ENCODE data around the gene APOF.
"Not testable (repeated sequence)": the region's sequence is repeated elsewhere in the genome, so short reads cannot be mapped to it uniquely, and the experiment has no call there.

APOF gene

DNA sequence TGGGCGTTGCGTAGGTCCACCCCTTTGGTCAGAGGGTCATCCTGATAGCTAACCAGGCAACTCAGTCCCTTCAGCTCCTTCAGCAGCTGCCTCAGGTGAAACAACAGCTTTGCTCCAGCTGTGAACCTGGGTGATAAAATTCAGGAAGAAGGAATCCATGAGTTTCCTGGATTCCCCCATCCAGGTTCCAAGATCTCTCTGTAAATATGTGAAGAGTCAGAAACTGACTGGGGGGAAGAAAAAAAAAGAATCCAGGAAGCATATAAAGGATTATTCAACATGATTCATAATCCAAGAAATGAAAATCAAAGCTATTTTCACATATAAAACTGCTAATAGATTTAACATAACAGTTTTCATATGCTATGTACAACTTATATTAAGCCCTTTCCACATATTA, 11.3 kb downstream of the APOF start:
- no peaks in the 10 kb centered on the region for H3K9me3 ChIP-seq
- DNase-seq, result no peak
- no peak overlapping the region for H3K4me3 ChIP-seq
- peaks cover 88 to 98% (median 94%) of the 10 kb centered on the region in 3 donors for H3K36me3 ChIP-seq
- H3K4me1 ChIP-seq, result no peaks in the 10 kb centered on the region
- intact Hi-C loops (cut with DNase I; ENCODE audit: low total_unique reads), result no loop called here
- H3K27me3 ChIP-seq, result no peaks in the 10 kb centered on the region
- TF ChIP-seq, protein P1, sequence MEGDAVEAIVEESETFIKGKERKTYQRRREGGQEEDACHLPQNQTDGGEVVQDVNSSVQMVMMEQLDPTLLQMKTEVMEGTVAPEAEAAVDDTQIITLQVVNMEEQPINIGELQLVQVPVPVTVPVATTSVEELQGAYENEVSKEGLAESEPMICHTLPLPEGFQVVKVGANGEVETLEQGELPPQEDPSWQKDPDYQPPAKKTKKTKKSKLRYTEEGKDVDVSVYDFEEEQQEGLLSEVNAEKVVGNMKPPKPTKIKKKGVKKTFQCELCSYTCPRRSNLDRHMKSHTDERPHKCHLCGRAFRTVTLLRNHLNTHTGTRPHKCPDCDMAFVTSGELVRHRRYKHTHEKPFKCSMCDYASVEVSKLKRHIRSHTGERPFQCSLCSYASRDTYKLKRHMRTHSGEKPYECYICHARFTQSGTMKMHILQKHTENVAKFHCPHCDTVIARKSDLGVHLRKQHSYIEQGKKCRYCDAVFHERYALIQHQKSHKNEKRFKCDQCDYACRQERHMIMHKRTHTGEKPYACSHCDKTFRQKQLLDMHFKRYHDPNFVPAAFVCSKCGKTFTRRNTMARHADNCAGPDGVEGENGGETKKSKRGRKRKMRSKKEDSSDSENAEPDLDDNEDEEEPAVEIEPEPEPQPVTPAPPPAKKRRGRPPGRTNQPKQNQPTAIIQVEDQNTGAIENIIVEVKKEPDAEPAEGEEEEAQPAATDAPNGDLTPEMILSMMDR (IDR thresholded peaks at IDR 0.05), result no peak
- H3K27ac ChIP-seq, result no peak overlapping the region

DNA sequence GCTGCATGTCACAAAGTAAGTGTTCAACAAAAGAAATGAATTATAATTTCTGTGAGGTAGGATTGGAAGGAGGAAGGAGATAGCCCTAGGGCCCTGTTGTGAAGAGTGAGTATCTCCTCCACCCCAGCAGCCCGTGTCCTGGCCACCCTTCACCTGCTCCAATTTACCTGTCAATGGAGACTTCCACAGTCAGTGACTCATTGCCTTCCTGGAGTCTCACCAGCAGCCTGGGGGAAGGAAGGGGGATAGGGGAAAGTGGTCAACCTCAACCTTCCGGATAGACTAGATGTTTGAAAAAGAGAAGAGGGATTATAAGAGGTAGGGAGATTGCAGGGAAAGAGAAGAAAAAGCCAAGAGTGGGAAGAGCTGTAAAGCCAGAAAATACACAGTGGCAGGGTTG, 12.0 kb downstream of the APOF start:
- Histone ChIP-seq H3K27ac (no peak overlapping the region), H3K9me3 (no peaks in the 10 kb centered on the region), H3K4me3 (no peak overlapping the region), H3K4me1 (no peaks in the 10 kb centered on the region), H3K27me3 (no peaks in the 10 kb centered on the region), H3K36me3 (peaks cover 88 to 98% (median 94%) of the 10 kb centered on the region in 3 donors)
- TF ChIP-seq, protein P1 (IDR thresholded peaks at IDR 0.05), result no peak
- intact Hi-C loops (cut with DNase I; ENCODE audit: low total_unique reads), result no loop called here
- no peak for DNase-seq

DNA sequence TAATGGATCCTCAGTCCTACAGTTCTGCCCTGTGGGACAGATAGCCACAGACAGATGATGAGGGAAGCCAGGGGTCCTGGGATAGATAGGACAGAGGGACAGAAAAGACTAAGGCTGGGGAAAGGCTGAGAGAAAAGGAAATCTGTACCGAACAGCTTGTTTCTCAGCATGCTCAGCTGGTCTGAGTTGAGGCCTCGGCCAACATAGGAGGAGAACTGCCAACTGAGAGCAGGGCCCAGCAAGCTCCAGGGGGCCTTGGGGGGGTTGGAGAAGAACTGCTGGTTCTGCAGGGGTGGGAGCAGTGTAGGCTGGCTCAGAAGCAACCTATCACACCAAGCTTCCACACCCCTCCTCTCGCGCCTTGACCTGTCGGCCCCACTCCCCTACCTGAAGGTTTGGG, 13.9 kb downstream of the APOF start:
- intact Hi-C loops (cut with DNase I; ENCODE audit: low total_unique reads), result no loop called here
- Histone ChIP-seq H3K27me3 (no peaks in the 10 kb centered on the region), H3K4me1 (no peaks in the 10 kb centered on the region), H3K9me3 (no peaks in the 10 kb centered on the region), H3K4me3 (no peak overlapping the region), H3K27ac (no peak overlapping the region), H3K36me3 (peaks cover 77 to 98% (median 88%) of the 10 kb centered on the region in 3 donors)
- TF ChIP-seq, protein P1 (IDR thresholded peaks at IDR 0.05), result no peak
- DNase-seq, result no peak

DNA sequence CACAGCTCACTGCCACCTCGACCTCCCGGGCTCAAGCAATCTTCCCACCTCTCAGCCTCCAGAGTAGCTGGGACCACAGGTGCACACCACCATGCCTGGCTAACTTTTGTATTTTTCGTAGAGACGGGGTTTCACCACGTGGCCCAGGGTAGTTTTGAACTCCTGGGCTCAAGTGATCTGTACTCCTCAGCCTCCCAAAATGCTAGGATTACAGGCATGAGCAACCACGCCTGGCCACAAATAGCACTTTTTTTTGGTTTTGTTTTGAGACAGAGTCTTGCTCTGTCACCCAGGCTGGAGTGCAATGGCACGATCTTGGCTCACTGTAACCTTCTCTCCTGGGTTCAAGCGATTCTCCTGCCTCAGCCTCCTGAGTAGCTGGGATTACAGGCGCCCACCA, 15.4 kb downstream of the APOF start:
- H3K4me1 ChIP-seq; DNase-seq; H3K4me3 ChIP-seq; H3K9me3 ChIP-seq; H3K27me3 ChIP-seq; intact Hi-C loops (cut with DNase I; ENCODE audit: low total_unique reads); H3K27ac ChIP-seq: not testable (repeated sequence)
- peaks cover 74 to 98% (median 86%) of the 10 kb centered on the region in 3 donors for H3K36me3 ChIP-seq

DNA sequence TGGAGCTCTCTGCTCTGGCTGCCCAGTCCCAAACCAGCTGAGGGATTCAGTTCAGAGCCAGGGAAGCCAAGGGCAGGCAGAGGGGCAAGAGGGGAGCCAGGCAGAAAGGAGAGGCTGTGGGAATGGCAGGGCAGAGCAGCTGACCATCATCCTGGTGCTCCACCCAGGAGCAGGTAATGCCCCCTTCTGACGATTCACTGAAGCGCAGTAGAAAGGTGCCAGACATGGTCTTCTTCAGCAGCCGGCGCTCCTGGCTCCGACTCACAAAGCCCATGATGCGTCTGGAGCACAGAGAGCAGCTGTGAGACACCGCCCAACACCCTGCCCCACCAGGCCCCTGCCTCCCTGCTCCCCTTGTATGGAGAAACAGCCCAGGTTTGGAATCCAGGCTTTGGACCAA, 16.0 kb downstream of the APOF start:
- intact Hi-C loops (cut with DNase I; ENCODE audit: low total_unique reads), result no loop called here
- TF ChIP-seq, protein P1 (IDR thresholded peaks at IDR 0.05), result no peak
- Histone ChIP-seq H3K27ac (no peak overlapping the region), H3K36me3 (peaks cover 69 to 98% (median 83%) of the 10 kb centered on the region in 3 donors), H3K9me3 (no peaks in the 10 kb centered on the region), H3K4me1 (no peaks in the 10 kb centered on the region), H3K4me3 (no peak overlapping the region), H3K27me3 (no peaks in the 10 kb centered on the region)
- no peak for DNase-seq

DNA sequence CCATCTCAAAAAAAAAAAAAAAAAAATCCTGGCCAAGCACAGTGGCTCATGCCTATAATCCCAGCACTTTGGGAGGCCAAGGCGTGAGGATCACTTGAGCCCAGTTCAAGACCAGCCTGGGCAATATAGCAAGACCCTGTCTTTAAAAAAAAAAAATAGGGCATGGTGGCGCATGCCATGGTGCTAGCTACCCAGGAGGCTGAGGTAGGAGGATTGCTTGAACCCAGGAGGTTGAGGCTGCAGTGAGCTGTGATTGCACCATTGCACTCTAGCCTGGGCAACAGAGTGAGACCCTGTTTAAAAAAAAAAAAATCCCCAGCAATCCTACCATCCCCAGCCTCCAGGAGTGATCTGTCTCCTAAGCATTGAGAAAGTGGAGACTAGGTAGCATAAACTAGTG, 20.4 kb downstream of the APOF start:
- intact Hi-C loops (cut with DNase I; ENCODE audit: low total_unique reads); H3K27ac ChIP-seq; H3K27me3 ChIP-seq; H3K4me3 ChIP-seq; DNase-seq; H3K4me1 ChIP-seq; H3K9me3 ChIP-seq: not testable (repeated sequence)
- peaks cover 28 to 58% (median 39%) of the 10 kb centered on the region in 3 donors for H3K36me3 ChIP-seq

DNA sequence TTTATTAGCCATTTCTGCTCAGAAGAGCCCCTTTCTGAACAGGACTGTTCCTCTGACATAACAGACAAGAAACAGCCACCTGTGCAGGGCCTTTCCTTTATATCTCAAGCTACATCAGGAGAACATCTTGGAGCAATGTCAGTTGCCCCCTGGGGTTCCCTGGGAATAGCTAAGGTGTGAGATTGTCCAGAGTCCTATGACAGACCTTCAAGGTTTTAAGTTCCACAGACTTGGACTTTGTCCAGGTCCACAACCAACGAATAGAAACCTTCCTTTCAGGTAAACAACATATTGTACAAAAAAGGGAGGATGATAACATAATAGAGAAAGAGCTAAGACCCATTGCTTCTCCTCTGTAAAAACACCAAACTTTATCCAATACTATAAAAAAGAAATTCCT, 21.0 kb downstream of the APOF start:
- TF ChIP-seq, protein P1 (IDR thresholded peaks at IDR 0.05), result no peak
- no peaks in the 10 kb centered on the region for H3K9me3 ChIP-seq
- H3K4me1 ChIP-seq, result no peaks in the 10 kb centered on the region
- H3K36me3 ChIP-seq, result peaks cover 22 to 51% (median 32%) of the 10 kb centered on the region in 3 donors
- intact Hi-C loops (cut with DNase I; ENCODE audit: low total_unique reads), result no loop called here
- H3K27ac ChIP-seq, result no peak overlapping the region
- no peak for DNase-seq
- no peak overlapping the region for H3K4me3 ChIP-seq
- no peaks in the 10 kb centered on the region for H3K27me3 ChIP-seq

All from tibial artery (tissue), 4 donors.